GM19438 (cell line): ENCODE measurements around the gene FAHD1.
"Not testable (repeated sequence)": the region's sequence is repeated elsewhere in the genome, so short reads cannot be mapped to it uniquely, and the experiment has no call there.

ENCODE experiments used
- ATAC-seq: cut with Tn5 transposase; IDR thresholded peaks from one replicate; pipeline ENCODE4 v1.9.1; 2021; ENCODE audit warnings: low read depth; ENCODE audit not compliant: unreplicated experiment

The FAHD1 gene

DNA sequence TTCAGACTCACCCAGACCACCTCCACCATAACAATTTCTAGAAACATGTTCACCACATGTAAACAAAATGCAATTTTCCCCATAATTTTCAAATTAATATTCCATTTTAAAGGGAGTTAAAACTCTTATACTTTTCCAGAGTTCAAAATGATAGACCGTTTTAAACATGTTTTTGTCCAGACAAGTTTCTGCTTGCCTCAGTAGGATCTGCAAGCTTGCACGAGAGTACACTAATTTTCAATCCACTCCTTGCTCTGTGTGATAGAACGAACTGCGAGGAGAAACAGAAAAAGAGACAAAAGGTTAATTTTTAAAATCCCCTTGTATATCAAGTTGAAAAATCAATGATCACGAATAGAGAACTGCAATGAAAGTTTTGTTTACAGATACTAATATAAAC is 7.1 kb downstream of the FAHD1 start:
- ATAC-seq = no peak

GRCh38 chr16:1839554-1839953 is 12.5 kb downstream of the FAHD1 start:
- no peak for ATAC-seq

GRCh38 chr16:1845985-1846384 is 19.0 kb downstream of the FAHD1 start:
- no peak for ATAC-seq

DNA sequence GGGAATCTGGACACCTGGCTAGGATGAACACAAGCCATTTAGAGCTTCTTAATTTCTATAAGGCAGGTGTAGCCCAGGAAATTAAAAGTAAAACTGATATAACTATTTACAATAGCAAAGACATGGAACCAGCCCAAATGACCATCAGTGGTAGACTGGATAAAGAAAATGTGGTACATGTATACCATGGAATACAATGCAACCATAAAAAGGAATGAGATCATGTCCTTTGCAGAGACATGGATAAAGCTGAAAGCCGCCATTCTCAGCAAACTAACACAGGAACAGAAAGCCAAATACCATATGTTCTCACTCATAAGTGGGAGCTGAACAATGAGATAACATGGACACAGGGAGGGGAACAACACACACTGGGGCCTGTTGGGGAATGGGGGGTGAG is 19.4 kb downstream of the FAHD1 start:
- ATAC-seq = no peak

DNA sequence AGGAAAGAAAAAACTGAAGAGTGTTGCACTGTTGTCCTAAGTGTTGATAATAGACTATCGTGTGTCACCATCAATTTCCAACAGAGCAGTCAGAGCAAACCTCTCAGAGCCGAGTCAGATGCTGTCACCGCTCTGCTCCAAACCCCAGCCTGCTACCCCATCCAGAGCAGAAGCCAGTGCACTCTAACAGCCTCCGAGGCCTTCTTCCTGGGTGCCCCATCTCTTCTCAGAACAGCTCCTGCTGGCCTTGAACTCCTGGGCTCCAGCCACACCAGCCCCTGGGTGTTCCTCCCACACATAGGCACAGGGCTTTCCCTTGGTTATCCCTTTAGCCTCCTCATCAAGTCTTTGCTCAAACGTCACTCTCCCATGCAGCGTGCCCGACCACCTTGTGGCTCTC is 24.0 kb downstream of the FAHD1 start:
- no peak for ATAC-seq

- ATAC-seq = no peak
These were observed 24.8 kb downstream of the FAHD1 start for GRCh38 chr16:1851793-1852192.

GRCh38 chr16:1857433-1858097 is 30.6 kb downstream of the FAHD1 start:
- ATAC-seq = no peak

DNA sequence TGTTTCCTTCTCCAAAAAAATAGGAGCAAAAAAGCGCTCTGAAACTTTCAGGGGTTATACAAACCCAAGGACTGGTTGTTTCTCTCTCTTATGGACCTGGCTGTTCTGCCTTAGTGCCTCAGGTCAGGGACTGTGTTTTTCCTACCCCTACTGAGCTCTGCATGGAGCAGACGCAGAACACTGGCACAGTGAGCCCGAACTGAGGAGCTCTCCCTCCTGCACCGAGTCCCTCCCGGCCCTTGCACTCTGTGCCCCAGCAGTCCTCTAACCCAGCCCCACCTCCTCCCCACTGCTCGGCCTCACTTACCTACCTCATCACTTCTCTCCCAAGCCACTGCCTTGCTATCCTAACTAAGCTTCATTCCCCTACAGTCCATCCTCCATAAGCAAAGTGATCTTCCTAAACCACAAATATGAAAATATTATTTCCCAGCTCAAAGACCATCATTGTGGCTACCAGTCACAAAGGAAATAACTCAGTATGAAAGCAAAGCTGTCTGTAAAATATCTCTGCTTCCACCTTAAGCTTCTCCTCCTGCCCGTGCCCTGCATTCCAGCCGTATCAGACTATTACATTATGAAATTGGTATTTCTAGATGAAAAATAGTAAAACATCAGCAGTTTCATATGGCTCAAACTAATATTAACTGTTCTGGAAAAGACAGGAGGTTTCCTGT is 31.3 kb downstream of the FAHD1 start:
- ATAC-seq = no peak

DNA sequence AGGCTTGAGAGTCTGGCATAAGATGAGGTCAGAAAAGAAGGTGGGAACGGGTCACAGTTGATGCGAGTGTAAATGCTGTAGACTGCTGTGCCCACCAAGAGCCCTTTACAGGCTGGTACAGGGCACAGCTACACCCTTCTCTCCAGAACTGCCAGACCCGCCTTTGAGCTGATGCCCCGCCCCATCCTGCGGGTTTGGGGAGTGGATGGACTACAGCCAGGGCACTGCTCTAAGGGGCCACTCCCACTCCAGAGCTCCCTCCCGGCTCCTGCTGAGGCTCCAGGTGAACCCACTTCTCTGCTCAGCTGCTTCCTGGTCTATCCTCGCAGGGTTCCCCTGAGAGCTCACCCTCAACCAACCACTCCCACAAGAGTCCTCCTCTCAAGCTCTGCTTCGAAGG is 32.6 kb downstream of the FAHD1 start:
- no peak for ATAC-seq

- no peak for ATAC-seq
These were observed 34.7 kb downstream of the FAHD1 start for GRCh38 chr16:1861730-1862129.

DNA sequence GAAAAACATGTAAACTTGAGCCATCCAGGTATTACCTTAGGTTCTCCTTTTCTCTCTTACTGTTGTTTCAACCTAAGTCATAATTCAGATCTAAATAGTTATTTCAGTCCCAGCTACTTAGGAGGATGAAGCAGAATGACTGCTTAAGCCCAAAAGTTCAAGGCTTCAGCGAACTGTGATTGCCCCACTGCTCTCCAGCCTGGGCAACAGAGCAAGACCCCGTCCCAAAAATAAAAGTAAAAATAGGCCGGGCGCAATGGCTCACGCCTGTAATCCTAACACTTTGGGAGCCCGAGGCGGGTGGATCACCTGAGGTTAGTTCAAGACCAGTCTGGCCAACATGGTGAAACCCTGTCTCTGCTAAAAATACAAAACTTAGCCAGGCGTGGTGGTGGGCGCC is 35.4 kb downstream of the FAHD1 start:
- ATAC-seq = no peak

DNA sequence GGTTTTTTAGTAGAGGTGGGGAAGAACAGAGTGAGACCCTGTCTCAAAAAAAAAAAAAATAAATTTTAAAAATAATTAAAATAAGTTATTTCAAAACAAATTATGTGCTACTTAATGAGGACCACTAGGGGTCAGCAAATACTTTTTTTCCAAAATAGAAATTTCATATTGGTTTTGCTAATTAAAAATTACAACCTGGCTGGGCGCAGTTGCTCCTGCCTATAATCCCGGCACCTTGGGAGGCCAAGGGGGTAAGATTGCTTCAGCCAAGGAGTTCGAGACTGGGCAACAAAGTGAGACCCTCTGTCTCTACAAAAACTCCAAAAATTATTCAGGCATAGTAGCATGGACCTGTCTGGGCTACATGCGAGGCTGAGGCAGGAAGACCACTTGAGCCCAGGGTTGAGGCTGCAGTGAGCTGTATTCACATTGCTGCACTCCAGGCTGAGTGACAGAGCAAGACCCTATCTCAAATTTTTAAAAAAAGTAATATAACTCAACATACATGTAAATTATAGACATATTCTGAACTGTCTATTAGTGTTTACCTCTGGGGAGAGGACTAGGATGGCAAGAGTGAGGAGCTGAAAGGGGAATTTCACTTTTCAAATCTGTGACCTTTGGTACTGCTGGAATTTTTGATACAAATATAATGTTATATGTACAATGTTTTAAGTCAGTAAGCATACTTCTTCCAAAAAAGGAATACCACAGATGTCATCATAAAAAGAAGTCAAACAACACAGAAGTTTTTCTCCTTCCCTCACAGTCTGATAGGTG is 36.9 kb downstream of the FAHD1 start:
- ATAC-seq = no peak

DNA sequence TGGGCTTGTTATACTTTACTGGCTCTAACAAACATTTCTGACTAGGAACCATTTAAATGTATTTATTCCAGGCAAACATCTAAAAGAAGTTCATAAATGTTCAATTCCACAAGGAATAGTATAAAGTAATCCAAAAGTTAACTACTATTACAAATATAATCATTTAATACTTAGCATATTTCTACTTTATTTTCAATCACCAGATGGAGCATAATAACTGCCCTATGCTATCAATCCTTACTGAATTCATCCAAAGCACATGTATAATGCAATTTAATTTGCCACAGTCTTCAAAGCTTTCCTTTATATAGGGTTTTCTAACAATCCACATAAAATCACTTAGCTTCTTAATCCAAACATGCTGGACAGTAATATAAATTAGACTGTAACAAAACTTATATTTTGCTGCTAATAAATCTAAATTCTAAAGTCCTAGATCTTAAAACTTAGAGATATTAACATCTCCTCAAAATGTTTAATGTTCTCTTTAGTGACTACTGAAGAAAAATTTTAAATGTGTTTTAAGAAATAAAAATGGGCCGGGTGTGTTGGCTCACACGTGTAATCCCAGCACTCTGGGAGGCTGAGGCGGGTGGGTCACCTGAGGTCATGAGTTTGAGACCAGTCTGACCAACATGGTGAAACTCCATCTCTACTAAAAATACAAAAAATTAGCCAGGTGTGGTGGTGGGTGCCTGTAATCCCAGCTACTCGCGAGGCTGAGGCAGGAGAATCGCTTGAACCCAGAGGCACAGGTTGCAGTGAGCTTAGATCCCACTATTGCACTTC is 39.1 kb downstream of the FAHD1 start:
- no peak for ATAC-seq

DNA sequence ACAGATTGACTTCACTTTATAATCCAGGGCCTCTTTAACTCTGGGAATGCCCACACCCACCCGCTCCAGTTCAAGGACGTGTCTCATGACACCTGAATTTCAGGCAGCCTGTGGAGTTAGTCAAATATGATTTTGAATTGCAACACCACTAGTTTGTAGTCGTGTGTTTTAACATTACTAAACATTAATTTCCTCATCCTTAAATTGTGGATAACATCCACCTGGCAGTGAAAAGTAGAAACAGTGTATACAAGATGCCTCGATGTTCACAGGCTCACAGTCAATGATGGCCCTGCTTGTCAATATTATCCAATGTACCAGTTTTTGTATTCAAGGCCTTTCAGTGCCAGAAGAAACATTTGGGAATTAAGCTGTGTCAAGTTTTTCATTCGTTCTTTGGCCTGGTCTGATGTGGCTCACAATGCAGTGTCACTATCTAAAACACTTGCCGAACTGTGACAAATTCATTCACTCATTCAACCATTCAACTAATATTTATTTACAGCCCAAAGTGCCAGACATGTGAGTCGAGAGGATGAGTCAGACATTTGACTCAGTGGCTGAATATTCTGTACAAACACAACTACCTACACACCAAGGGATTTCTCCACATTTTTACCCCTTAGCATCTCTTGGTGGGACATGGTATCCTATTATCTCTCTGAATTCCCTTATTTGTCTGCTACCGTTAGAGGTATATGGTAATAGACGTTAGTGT is 43.5 kb downstream of the FAHD1 start:
- no peak for ATAC-seq

GRCh38 chr16:1871974-1872635 is 45.1 kb downstream of the FAHD1 start, which contains the start of gene MEIOB:
Gene MEIOB (minus strand): TSS chr16:1872164. CDS start chr16:1868175, 3,989 bp downstream.
- ATAC-seq = no peak

GRCh38 chr16:1874854-1875253 is 47.8 kb downstream of the FAHD1 start:
- no peak for ATAC-seq

DNA sequence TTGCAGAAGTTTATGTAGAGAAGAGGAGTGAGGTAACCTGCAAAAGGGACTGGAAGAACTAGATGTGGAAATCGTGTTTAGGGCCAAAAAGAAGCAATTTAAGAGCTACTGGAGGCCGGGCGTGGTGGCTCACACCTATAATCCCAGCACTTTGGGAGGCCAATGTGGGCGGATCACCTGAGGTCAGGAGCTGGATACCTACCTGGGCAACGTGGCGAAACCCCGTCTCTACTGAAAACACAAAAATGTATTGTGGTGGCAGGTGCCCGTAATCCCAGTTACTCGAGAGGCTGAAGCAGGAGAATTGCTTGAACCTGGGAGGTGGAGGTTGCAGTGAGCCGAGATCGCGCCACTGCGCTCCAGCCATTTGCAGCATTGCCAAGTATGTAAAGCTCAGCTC is 49.1 kb downstream of the FAHD1 start:
- not testable (repeated sequence) for ATAC-seq

DNA sequence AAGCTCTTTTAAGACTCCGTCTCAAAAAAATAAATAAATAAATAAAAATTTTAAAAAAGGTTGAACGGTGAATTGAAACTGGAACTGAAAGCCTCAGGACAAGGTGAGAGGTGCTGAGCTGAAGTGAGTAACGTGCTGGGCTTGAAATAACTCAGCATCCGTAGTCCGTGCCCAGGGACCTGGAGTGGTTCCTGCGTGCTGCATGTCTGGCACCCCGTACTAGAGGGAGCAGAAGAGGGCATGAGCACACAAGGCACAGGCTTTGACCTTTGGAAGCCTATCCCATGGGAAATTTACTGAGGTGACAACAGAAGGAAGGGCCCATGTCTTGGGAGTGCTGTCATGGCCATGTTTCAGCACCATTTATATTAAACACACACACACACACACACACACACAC is 49.5 kb downstream of the FAHD1 start:
- ATAC-seq = no peak

DNA sequence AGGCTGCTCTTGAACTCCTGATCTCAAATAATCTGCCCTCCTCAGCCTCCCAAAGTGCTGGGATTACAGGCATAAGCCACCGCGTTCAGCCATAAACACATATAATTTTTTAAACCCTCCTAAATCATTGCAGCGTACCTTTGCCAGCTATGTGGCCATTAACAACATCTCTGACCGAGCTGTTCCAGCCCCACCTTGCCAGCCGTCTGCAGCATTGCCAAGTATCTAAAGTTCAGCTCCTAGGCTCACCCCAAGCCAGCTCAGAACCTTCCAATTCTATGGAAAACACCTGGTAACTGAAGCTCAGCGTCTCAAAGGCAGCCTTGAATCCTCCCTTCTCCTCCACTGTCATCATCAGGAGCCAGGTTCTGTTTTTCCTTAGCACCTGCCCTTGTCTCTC is 50.1 kb downstream of the FAHD1 start:
- no peak for ATAC-seq

DNA sequence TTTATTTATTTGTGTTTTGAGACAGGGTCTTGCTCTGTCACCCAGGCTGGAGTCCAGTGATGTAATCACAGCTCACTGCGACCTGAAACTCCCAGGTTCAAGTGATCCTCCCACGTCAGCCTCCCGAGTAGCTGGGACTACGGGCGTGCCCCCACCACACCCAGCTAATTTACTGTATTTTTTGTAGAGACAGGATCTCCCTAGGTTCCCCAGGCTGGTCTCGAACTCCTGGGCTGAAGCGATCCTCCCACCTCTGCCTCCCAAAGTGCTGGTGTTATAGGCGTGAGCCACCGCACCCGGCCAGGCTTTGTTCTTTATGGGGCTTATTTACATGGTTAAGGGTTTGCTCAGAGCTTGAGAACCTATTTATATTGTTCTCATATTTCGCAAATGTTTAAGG is 50.8 kb downstream of the FAHD1 start:
- ATAC-seq = no peak
